Head of caudate nucleus (tissue), 42 donors: ENCODE data around the gene TWF1.

ENCODE experiments used
- DNase-seq, 42 donors: peaks; one replicate each; pipeline versions ENCODE4 v3.0.0 to v3.0.0-alpha.2; 2020 to 2021; ENCODE audit warnings: mixed read lengths in 7 of 42
- intact Hi-C: fragments of 100-400 bp; cut with DNase I; formaldehyde crosslinking; loops from one replicate; pipeline ENCODE4 v1.15.0; 2022

The TWF1 gene

GRCh38 chr12:43812057-43812456, 5.9 kb upstream of the TWF1 start:
- intact Hi-C loops = no loop called here
- DNase-seq = no peak

DNA sequence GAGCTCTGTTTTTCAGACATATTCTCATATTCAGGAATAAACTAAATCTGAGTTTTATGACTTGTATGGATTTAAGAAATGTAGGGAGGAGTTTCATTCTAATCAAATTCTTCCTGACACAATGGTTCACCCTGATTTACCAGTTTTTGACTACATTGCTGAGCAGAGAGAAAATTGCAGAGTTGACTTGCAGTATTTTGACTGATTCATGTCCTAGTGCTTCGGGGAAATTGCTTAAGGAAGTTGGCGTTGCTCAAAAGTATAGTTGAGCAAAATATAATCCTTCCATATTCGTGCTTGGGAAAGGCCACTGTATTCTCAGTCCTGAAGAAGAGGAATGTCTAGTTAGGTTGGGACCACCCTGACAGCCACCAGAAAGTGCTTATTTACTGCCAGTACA, 1.3 kb upstream of the TWF1 start:
- intact Hi-C loops = loop anchor here (5.0 kb wide), 1 partner anchor 50 kb away; the partner anchor contains the start of genes IRAK4 and PUS7L
- DNase-seq = no peak

- DNase-seq = no peak
- intact Hi-C loops = loop anchor here (5.0 kb wide), 1 partner anchor 49 kb away; the partner anchor contains the start of genes IRAK4 and PUS7L
Observed at GRCh38 chr12:43806737-43807072, 588 bp upstream of the TWF1 start.

DNA sequence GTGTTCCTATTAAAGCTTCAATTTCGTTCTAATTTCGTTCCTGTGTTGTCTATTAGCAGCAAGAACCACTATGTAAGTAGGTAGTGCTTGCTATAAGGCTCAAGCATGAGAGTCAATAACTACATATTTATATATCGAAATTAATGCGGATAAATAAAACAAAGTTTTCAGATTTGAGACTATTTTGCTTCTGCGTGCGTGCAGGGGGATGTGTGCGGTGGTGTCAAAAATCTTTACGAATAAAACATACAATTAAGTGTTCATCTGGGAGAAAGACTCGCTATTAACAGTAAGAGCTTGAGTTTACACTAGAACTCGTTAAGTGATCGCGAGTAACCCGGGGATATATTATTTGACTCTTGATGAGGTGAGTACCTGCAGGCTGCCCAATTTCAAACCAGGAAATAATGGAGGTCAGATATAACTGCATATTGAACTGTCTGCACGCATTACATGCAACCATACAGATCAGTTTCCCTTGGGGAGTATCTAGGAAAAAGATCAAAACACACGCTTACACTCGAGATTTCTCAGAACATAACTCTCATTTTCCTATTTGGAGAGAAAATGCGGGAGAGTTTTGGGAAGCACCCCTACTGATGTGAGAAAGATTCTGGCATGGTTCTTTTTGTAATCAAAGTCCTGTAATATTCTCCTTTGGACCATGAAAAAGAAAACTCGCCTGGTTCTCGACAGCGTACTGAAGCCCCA, 813 bp downstream of the TWF1 start:
- no peak for DNase-seq
- intact Hi-C loops = loop anchor here (5.0 kb wide), 1 partner anchor 48 kb away; the partner anchor contains the start of genes IRAK4 and PUS7L

- intact Hi-C loops = no loop called here
- DNase-seq = no peak
Observed at GRCh38 chr12:43797561-43798217, 8.4 kb downstream of the TWF1 start.

- DNase-seq = no peak
Observed at GRCh38 chr12:43795716-43796280, 10.3 kb downstream of the TWF1 start.

GRCh38 chr12:43789941-43790340, 16.2 kb downstream of the TWF1 start:
- intact Hi-C loops = no loop called here
- DNase-seq = no peak

More at GRCh38 chr12:43795716-43796280, 10.3 kb downstream of the TWF1 start:
- intact Hi-C loops = no loop called here

DNA sequence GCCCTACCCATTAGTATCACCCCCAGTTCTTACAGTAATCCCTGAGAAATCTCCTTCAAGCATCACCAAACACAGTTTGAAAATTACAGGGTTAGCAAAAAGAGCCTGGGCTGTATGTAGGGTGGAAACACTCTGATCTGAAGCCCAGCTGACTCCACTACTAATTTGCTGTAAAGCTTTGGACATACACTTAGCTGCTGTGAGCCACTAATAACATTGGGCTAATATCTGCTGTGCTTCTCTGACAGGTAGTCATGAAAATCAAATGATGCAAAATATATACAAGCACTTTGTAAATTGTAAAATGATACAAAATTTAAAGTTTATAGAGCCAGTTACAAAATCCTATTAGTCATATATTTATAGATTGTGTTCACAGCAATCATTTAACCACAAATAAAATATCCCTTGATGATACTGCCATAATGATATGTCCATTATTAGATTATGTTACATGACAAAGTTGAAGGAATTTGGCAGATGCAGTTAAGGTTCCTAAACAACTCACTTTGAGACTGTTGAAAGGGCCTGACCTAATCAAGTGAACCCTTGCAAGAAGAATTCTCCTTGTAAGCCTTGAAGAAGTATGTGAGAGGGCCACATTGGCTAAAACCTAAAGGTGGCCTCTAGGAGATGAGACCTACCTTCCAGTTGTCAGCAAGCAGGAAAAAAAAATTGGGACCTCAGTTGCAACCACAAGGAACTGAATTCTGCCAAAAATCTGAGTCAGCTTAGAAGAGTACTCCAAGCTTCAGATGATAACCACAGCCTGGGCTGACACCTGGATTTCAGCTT, 19.0 kb downstream of the TWF1 start:
- DNase-seq = no peak
- intact Hi-C loops = no loop called here

GRCh38 chr12:43776498-43776897, 29.6 kb downstream of the TWF1 start:
- peak in 4 of 42 donors; percentile 10 to 46 (median 14) for DNase-seq
- intact Hi-C loops = no loop called here

DNA sequence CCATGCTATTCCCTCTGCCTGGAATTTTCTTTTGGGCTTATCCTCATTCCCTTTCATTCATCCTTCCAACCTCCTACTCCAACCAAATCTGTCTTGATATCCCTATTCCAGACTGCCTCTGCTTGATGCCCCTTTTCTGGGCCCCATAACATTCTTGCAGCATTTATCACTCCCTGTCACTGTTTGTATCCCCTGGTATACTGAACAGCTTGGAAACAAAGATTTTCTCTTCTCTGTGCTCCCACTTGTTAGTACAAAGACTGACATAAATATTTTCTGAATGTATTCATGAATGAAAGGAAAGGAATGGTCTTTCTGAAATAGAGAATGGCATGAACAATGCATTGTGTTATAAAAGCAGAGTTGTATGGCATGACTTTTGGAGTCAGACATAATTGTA, 39.8 kb downstream of the TWF1 start:
- intact Hi-C loops = no loop called here
- DNase-seq = no peak

GRCh38 chr12:43764528-43764927, 41.6 kb downstream of the TWF1 start:
- DNase-seq = no peak
- intact Hi-C loops = no loop called here

DNA sequence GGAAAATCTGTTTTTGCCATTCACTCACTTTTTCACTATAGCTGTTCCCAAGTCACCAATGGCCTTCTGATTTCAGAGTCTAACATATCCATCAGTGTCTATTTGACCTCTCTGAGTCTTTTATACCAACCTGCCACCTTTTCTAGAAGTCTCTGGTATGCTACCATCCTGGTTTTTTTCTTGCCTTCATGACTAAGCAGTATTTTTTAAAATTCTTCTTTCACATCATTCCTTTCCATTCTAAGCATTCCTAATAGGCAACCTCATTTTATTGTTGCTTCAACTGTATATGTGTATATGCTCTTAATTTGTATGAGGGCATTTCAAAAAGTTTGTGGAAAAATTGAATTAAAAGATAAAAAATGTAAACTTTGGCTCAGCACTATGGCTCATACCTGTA, 42.3 kb downstream of the TWF1 start:
- DNase-seq = no peak
- intact Hi-C loops = no loop called here

DNA sequence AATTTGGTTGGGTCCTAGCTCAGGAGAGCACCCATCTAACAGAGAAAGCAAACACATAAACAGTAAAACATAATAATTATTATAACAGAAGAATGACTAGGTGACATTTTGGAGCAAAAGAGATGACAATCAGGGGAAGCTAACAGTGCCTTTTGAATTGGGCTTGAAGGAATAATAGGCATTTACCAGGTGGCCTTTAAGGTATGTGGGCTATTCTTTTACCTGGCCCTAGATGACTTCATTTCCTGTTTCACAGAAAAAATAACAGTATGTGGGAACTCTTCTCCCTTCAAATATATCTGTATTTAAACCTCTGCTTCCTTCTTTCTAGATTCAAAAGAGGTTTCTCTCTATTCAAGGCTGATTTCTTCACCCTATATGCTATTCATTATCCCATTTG, 43.5 kb downstream of the TWF1 start:
- DNase-seq = no peak

GRCh38 chr12:43761500-43761899, 44.6 kb downstream of the TWF1 start:
- intact Hi-C loops = no loop called here
- DNase-seq = no peak

More for the DNA sequence above, 43.5 kb downstream of the TWF1 start:
- intact Hi-C loops = no loop called here

GRCh38 chr12:43760396-43760795, 45.7 kb downstream of the TWF1 start:
- intact Hi-C loops = no loop called here

DNA sequence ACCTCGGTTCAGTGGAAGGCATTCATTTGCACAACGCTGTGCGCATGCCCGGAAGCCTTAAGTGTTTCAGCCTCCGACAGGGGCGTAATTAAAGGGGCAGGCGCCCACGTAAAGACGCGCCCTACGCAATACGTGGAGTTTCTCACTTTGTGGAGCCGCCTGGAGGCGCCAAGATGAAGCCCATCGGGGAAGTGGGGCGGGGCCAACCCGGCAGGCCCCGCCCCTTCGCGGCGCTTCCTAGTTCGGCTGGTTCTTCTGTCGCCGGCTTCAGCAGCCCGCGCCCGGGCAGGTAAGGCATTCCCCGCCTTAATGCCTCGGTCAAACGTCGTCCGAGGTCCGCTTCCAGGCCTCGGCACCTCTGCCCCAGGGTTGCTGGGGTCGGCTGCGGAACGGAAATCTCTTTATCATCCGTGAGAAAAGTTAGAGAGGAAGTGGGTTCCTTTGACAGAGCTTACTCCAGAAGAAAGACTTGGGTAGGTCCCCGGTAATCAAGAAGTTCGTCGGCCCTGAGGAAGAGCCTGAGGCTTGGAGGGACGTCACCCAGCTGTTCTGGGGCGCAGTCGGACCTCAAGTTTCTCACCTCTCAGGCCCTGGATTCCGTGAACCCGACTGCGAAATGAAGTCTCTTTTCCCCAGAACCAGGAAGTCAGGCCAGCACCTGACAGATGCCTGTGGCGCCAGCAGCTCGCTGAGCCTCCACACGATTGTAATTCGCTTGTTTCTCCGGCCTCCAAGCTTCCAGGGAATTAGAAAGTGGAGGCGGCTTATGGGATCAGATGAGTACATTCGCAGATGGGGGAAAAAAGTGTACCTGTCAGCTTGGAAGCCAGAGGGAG, 47.2 kb downstream of the TWF1 start, which contains the start of the genes IRAK4 and PUS7L:
Gene IRAK4 (plus strand): TSS at position 224 of the 836 bp plus-strand sequence. CDS start 9,161 bp downstream, outside the sequence.
Gene PUS7L (minus strand): TSS at position 63 of the 836 bp plus-strand sequence. CDS start 3,545 bp downstream, outside the sequence.
- peak; percentile 89 to 98 (median 95) for DNase-seq
- intact Hi-C loops = loop anchor here (5.0 to 10.0 kb wide), 2 partner anchors 48 to 126 kb away; partner anchors contain the start of gene TWF1

More at GRCh38 chr12:43760396-43760795, 45.7 kb downstream of the TWF1 start:
- DNase-seq = no peak

DNA sequence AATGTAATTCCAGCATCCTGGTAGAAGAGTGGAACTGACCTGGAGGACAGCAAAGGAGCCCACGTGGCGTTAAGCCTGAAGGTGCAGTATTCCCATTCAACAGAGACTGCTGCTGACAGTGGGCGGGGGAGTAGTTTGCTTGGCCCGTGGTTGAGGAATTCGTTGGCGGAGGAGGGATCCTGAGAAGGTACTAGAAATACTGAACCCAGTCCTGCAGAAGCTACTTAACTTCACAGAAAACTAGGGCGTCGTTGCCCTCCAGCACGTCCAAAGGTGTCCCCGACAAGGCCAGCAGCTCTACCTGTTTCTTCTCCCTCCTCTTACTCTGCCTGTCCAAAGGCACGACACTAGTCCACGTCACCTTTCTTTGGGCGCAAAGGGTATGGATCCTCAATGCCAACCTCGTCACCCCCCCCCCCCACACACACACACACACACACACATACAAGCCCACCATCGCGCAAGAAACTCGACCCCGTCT, 47.8 kb downstream of the TWF1 start:
- peak in 41 of 42 donors; percentile 12 to 81 (median 50) for DNase-seq
- intact Hi-C loops = loop anchor here (5.0 to 10.0 kb wide), 2 partner anchors 49 to 127 kb away; partner anchors contain the start of gene TWF1

DNA sequence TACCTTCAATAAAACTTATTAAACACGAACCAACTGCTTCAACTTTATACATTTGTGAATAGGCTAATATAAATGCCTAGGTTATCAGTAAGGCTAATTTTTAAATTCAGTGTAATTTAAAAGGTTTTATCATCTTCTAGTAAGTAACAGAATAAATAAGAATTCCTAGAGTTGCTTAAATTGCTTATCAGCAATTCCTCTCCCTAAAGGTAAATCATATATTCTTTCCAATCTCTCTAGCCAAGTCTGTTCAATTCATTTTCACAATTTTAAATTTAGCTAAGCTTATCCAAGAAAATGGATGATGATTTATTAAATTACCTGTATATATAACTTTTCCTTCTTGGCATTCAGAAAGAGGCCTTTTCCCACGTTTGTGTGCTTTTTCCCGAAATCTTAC, 52.1 kb downstream of the TWF1 start:
- DNase-seq = no peak
- intact Hi-C loops = loop anchor here (10.0 kb wide), 1 partner anchor 131 kb away; no protein-coding TSS in a partner anchor
